A375 (cell line): ENCODE results near the gene CXCL5. TPM values are rescaled to one million over a fixed set of nuclear protein-coding genes. Genes with fewer than 3 reads are reported as not detected.

Source experiments
- small RNA-seq: library from RNA; depleted of rRNA; stranded (forward); fragments of <200 nt; gene quantifications from one replicate; pipeline ENCODE3, GENCODE V24; 2014
- total RNA-seq: library from RNA; depleted of rRNA; stranded (reverse); fragments of >200 nt; shearing (Covaris generic); gene quantifications from 2 replicates; pipeline ENCODE4 v1.2.3, GENCODE V29; 2014; rRNA removed

Gene CXCL5
- not detected in 2 replicates for total RNA-seq

GRCh38 chr4:73998040-73999011 is at the start of gene CXCL5:
TSS of gene CXCL5 (minus strand) at chr4:73998677. CDS start at chr4:73998581, 96 bp downstream.

GRCh38 chr4:74038425-74039314 is 40.2 kb upstream of the CXCL5 start, which contains the start of gene CXCL3:
TSS of gene CXCL3 (minus strand) at chr4:74038689. CDS start at chr4:74038611, 78 bp downstream.

GRCh38 chr4:73988061-73988460 is 10.4 kb downstream of the CXCL5 start, which contains the start of gene PPBP:
TSS of gene PPBP (minus strand) at chr4:73988190. CDS start at chr4:73988103, 87 bp downstream.

Small RNAs within 50 kb of the gene (small RNA-seq; reads per million reads assigned to genes)
- not detected for gene RN7SL218P

Other genes starting within 250 kb of the CXCL5 start
- gene CXCL6, start 162.0 kb downstream of the CXCL5 start, total RNA-seq = not detected in 2 replicates
- not detected in 2 replicates for gene PF4V1, start 145.4 kb downstream of the CXCL5 start, total RNA-seq
- gene CXCL1, start 129.3 kb downstream of the CXCL5 start, total RNA-seq = 31.6 and 32.4 TPM in 2 replicates
- not detected in 2 replicates for gene PF4, start 16.6 kb downstream of the CXCL5 start, total RNA-seq
- gene PPBP, start 10.5 kb downstream of the CXCL5 start, total RNA-seq = not detected in 2 replicates
- gene CXCL3, start 40.0 kb upstream of the CXCL5 start, total RNA-seq = 3.4 and 4.3 TPM in 2 replicates
- 11.8 and 23.5 TPM in 2 replicates for gene CXCL2, start 100.5 kb upstream of the CXCL5 start, total RNA-seq
- gene MTHFD2L, start 159.4 kb upstream of the CXCL5 start, total RNA-seq = 21.8 and 29.4 TPM in 2 replicates